Stimulated activated CD4-positive, alpha-beta T cell treated with anti-CD3 and anti-CD28 coated beads, TNF-alpha, amount 100 ng/mL, for 48 hours (primary cell): ENCODE measurements around the gene CEP78.

Experiments used
- DNase-seq, 3 donors: peaks; one replicate each; pipeline ENCODE4 v3.0.0-alpha.2; 2020; ENCODE audit warnings: low read depth in 3 of 3

Gene CEP78

GRCh38 chr9:78306222-78307076, 70.6 kb downstream of the CEP78 start:
- DNase-seq = no peak

GRCh38 chr9:78307360-78307759, 71.5 kb downstream of the CEP78 start:
- DNase-seq = no peak

- no peak for DNase-seq
These were observed 73.2 kb downstream of the CEP78 start for GRCh38 chr9:78309066-78309465.

GRCh38 chr9:78311075-78311474, 75.2 kb downstream of the CEP78 start:
- no peak for DNase-seq

- no peak for DNase-seq
These were observed 76.1 kb downstream of the CEP78 start for GRCh38 chr9:78311886-78312524.

- no peak for DNase-seq
These were observed 78.7 kb downstream of the CEP78 start for GRCh38 chr9:78314550-78314949.

GRCh38 chr9:78314953-78315870, 79.3 kb downstream of the CEP78 start:
- DNase-seq = no peak

GRCh38 chr9:78316166-78316892, 80.5 kb downstream of the CEP78 start:
- DNase-seq = no peak

- DNase-seq = no peak
These were observed 83.5 kb downstream of the CEP78 start for GRCh38 chr9:78319197-78320029.

GRCh38 chr9:78320030-78320693, 84.3 kb downstream of the CEP78 start:
- DNase-seq = no peak

- DNase-seq = no peak
These were observed 85.1 kb downstream of the CEP78 start for GRCh38 chr9:78320875-78321496.

GRCh38 chr9:78321505-78321904, 85.6 kb downstream of the CEP78 start:
- DNase-seq = no peak

GRCh38 chr9:78324068-78324650, 88.3 kb downstream of the CEP78 start:
- no peak for DNase-seq

GRCh38 chr9:78324682-78325081, 88.8 kb downstream of the CEP78 start:
- DNase-seq = no peak

GRCh38 chr9:78325343-78325742, 89.5 kb downstream of the CEP78 start:
- no peak for DNase-seq

GRCh38 chr9:78325846-78326360, 90.0 kb downstream of the CEP78 start:
- no peak for DNase-seq

- DNase-seq = no peak
These were observed 90.7 kb downstream of the CEP78 start for GRCh38 chr9:78326564-78326963.
